NB4 (cell line): ENCODE measurements around the gene C9orf72.

Experiments used
- MAX ChIP-seq: IDR thresholded peaks from 2 replicates; pipeline ENCODE4 v1.6.1; 2011; ENCODE audit warnings: low read depth, low read length
- POLR2A ChIP-seq: IDR thresholded peaks from 2 replicates; pipeline ENCODE4 v1.6.1; 2011; ENCODE audit warnings: mild to moderate bottlenecking; ENCODE audit not compliant: insufficient read length; ENCODE audit errors: extremely low read depth
- TF ChIP-seq, protein P1 (sequence below): IDR thresholded peaks from one replicate; pipeline ENCODE4 v1.5.1; 2012; ENCODE audit warnings: low read depth, low read length

DNA sequence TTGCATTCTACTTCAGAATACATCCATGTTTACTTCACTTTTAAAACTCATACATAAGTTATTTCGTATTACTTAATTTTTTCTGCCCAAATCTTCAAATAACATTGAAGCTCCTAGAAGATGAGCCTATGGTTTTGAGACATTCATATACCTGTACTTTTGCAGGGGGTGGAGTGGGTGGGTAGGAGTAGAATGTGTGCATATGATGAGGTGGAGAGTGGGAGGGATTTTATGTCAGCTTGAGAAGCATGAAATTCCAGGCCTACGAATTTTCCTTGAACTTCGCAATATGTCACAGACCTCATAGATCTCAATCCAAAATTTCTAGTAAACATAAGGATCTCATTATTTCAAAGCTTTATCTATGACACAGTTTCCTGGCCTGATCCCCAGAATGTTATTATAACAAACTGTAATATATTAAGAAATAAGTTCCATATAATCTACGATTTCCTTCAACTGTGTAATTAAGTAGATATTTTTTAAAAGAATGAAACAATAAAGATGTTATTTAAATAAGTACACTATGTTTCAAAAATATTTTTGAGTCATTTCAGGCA lies 24.0 kb downstream of the C9orf72 start:
- TF ChIP-seq, protein P1, sequence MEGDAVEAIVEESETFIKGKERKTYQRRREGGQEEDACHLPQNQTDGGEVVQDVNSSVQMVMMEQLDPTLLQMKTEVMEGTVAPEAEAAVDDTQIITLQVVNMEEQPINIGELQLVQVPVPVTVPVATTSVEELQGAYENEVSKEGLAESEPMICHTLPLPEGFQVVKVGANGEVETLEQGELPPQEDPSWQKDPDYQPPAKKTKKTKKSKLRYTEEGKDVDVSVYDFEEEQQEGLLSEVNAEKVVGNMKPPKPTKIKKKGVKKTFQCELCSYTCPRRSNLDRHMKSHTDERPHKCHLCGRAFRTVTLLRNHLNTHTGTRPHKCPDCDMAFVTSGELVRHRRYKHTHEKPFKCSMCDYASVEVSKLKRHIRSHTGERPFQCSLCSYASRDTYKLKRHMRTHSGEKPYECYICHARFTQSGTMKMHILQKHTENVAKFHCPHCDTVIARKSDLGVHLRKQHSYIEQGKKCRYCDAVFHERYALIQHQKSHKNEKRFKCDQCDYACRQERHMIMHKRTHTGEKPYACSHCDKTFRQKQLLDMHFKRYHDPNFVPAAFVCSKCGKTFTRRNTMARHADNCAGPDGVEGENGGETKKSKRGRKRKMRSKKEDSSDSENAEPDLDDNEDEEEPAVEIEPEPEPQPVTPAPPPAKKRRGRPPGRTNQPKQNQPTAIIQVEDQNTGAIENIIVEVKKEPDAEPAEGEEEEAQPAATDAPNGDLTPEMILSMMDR, result no peak
- TF ChIP-seq POLR2A (no peak), MAX (no peak)
